ENCODE measurements around the gene CDK15.
"Not testable (repeated sequence)": the region's sequence is repeated elsewhere in the genome, so short reads cannot be mapped to it uniquely, and the experiment has no call there.

CDK15 gene

GRCh38 chr2:201806442-201807170 is at the start of gene CDK15:
Gene CDK15 (plus strand): TSS chr2:201806537. CDS start chr2:201806665, 128 bp downstream.
- peak; percentile 12 for DNase-seq (ENCODE audit: low spot score)

- no peak for DNase-seq (ENCODE audit: low spot score)
Measured at GRCh38 chr2:201758234-201758633, 48.1 kb upstream of the CDK15 start.

GRCh38 chr2:201758873-201759272 is 47.5 kb upstream of the CDK15 start:
- no peak for DNase-seq (ENCODE audit: low spot score)

GRCh38 chr2:201759567-201759966 is 46.8 kb upstream of the CDK15 start:
- no peak for DNase-seq (ENCODE audit: low spot score)

GRCh38 chr2:201761101-201761500 is 45.2 kb upstream of the CDK15 start:
- DNase-seq (ENCODE audit: low spot score), result peak; percentile 64

- not testable (repeated sequence) for DNase-seq (ENCODE audit: low spot score)
Measured at GRCh38 chr2:201764469-201764868, 41.9 kb upstream of the CDK15 start.

- no peak for DNase-seq (ENCODE audit: low spot score)
Measured at GRCh38 chr2:201765799-201766198, 40.5 kb upstream of the CDK15 start.

- DNase-seq (ENCODE audit: low spot score), result peak; percentile 34
Measured at GRCh38 chr2:201768918-201769317, 37.4 kb upstream of the CDK15 start.

GRCh38 chr2:201769666-201770373 is 36.5 kb upstream of the CDK15 start:
- peak; percentile 96 for DNase-seq (ENCODE audit: low spot score)

- DNase-seq (ENCODE audit: low spot score), result no peak
Measured at GRCh38 chr2:201773990-201774389, 32.3 kb upstream of the CDK15 start.

GRCh38 chr2:201774546-201774945 is 31.8 kb upstream of the CDK15 start:
- DNase-seq (ENCODE audit: low spot score), result no peak

- no peak for DNase-seq (ENCODE audit: low spot score)
Measured at GRCh38 chr2:201775326-201775725, 31.0 kb upstream of the CDK15 start.

- peak; percentile 53 for DNase-seq (ENCODE audit: low spot score)
Measured at GRCh38 chr2:201777043-201777442, 29.3 kb upstream of the CDK15 start.

GRCh38 chr2:201777869-201778268 is 28.5 kb upstream of the CDK15 start:
- DNase-seq (ENCODE audit: low spot score), result peak; percentile 37

GRCh38 chr2:201779901-201780673 is 26.2 kb upstream of the CDK15 start:
- peak; percentile 63 for DNase-seq (ENCODE audit: low spot score)

GRCh38 chr2:201780674-201781493 is 25.5 kb upstream of the CDK15 start, which contains the start of gene ALS2:
Gene ALS2 (minus strand): TSS chr2:201780933. CDS start chr2:201768885, 12,048 bp downstream.
- peak; percentile 100 for DNase-seq (ENCODE audit: low spot score)

GRCh38 chr2:201781557-201782051 is 24.7 kb upstream of the CDK15 start:
- peak; percentile 47 for DNase-seq (ENCODE audit: low spot score)

GRCh38 chr2:201784563-201784962 is 21.8 kb upstream of the CDK15 start:
- no peak for DNase-seq (ENCODE audit: low spot score)

GRCh38 chr2:201785135-201785534 is 21.2 kb upstream of the CDK15 start:
- no peak for DNase-seq (ENCODE audit: low spot score)

- DNase-seq (ENCODE audit: low spot score), result no peak
Measured at GRCh38 chr2:201786471-201786870, 19.9 kb upstream of the CDK15 start.

- DNase-seq (ENCODE audit: low spot score), result peak; percentile 83
Measured at GRCh38 chr2:201788371-201788770, 18.0 kb upstream of the CDK15 start.
